B cell (primary cell): ENCODE results near the gene PTH2R.

Experiments used
- CTCF ChIP-seq: fragments of 200-600 bp; IDR thresholded peaks from one replicate; pipeline ENCODE4 v1.8.0; 2022; ENCODE audit warnings: antibody characterized with exemption, mild to moderate bottlenecking
- EZH2 ChIP-seq: IDR thresholded peaks from 2 replicates; pipeline ENCODE4 v1.6.1; 2012; ENCODE audit warnings: borderline replicate concordance, low read depth, mild to moderate bottlenecking, moderate library complexity, low read length; ENCODE audit not compliant: insufficient read depth, poor library complexity, severe bottlenecking

- no peak for TF ChIP-seq CTCF
- TF ChIP-seq EZH2 = no peak
Observed at GRCh38 chr2:208491641-208492040, 85.0 kb downstream of the PTH2R start.
